ENCODE measurements around the gene TAGLN.
"Not testable (repeated sequence)": the region's sequence is repeated elsewhere in the genome, so short reads cannot be mapped to it uniquely, and the experiment has no call there.

The TAGLN gene

DNA sequence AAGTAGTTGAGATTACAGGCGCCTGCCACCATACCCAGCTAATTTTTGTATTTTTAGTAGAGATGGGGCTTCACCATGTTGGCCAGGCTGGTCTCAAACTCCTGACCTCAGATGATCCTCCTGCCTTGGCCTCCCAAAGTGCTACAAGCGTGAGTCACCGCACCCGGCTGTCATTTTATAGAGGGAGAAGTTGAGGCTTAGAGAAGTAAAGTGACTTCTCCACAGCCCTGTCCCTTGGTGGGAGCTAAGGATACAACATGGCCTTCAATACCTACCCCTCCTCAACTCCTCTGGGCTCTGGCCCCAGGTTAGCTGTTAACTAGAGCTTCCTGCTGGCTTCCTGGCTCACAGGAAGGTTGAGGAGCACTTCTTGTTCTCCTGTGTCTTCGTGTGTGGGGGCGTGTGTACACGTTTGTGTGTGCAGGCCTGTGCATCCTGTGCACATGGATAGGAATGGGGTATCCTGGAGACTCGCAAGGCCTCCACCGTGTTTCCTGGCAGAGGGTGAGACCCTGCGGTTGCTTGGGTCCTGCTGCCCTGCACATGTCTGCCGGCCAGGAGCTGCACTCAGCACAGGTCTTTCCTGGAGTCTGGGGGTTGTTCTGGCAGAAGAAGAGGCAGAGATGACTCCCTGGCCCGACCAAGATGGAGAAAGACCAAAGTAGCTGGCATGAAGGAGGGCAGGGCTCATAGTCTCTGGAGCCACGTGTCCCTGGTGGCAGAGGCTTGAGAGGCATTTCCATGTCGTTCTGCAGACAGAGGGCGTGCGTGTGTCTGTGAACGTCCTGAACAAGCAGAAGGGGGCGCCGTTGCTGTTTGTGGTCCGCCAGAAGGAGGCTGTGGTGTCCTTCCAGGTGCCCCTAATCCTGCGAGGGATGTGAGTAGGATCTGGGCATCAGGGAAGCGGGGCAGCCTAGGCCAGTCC lies 18.2 kb upstream of the TAGLN start:
- peak; percentile 60 for DNase-seq (ENCODE audit: low spot score)

GRCh38 chr11:117181586-117182550 lies 17.3 kb upstream of the TAGLN start:
- DNase-seq (ENCODE audit: low spot score), result no peak

- DNase-seq (ENCODE audit: low spot score), result no peak
Observed at GRCh38 chr11:117182551-117182935, 16.6 kb upstream of the TAGLN start.

DNA sequence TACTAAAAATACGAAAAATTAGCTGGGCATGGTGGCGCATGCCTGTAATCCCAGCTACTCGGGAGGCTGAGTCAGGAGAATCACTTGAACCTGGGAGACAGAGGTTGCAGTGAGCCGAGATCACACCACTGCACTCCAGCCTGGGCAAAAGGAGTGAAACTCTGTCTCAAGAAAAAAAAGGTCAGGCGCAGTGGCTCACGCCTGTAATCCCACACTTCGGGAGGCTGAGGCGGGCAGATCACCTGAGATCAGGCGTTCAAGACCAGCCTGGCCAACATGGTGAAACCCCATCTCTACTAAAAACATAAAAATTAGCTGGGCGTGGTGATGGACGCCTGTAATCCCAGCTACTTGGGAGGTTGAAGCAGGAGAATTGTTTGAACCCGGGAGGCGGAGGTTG lies 16.0 kb upstream of the TAGLN start:
- DNase-seq (ENCODE audit: low spot score), result not testable (repeated sequence)

- DNase-seq (ENCODE audit: low spot score), result no peak
Observed at GRCh38 chr11:117183724-117184349, 15.3 kb upstream of the TAGLN start.

GRCh38 chr11:117185736-117186430 lies 13.3 kb upstream of the TAGLN start:
- DNase-seq (ENCODE audit: low spot score), result no peak

DNA sequence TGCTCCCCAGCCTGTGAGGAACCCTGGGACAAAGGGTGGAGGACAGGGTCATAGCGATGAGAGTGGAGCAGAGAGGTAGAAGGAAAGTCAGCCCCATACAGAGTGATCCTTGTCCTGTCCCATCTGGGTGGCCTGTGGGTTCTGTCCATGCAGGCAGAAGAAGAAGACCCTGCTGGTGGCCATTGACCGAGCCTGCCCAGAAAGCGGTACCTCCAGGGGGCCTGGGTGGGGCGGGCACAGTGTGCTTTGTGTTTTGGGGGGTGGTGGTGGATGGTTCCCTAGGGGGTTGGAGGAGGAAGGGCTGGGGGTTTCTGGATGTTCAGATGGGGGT lies 12.8 kb upstream of the TAGLN start:
- DNase-seq (ENCODE audit: low spot score), result no peak

- DNase-seq (ENCODE audit: low spot score), result no peak
Observed at GRCh38 chr11:117187007-117187406, 12.2 kb upstream of the TAGLN start.

DNA sequence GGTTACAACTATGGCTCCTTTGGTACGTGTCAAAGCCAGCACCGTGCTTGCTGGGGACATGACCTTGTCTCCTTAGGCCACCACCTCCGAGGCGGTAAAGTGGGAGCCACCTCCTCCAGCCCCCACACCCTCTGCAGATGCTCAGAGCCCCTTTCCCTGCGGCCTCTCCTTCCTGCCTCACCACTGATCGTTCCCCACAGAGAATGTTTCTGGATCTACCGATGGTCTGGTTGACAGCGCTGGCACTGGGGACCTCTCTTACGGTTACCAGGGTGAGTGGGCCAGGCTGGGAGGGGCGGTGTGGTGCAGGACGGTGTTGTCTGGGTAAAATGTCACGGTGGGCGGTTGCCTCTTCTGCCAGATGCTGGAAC lies 11.8 kb upstream of the TAGLN start:
- DNase-seq (ENCODE audit: low spot score), result no peak

GRCh38 chr11:117187799-117188481 lies 11.2 kb upstream of the TAGLN start:
- no peak for DNase-seq (ENCODE audit: low spot score)

DNA sequence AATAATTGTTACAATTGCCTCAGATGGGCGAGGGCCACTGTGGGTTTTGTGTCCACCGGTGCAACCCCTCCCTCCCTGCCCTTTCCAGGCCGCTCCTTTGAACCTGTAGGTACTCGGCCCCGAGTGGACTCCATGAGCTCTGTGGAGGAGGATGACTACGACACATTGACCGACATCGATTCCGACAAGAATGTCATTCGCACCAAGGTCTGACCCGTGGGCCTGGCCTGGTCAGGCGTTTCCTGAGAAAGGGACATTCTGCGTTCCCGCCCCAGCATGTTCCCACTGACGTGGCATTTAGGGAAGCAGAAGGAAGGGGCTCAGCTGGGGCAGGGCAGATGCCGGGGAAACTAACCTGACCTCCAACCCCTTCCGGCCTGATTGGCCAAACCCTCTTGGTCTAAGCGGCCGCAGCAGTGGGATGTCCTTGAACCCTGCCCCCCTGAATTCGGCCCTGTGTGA lies 10.5 kb upstream of the TAGLN start:
- DNase-seq (ENCODE audit: low spot score), result no peak

DNA sequence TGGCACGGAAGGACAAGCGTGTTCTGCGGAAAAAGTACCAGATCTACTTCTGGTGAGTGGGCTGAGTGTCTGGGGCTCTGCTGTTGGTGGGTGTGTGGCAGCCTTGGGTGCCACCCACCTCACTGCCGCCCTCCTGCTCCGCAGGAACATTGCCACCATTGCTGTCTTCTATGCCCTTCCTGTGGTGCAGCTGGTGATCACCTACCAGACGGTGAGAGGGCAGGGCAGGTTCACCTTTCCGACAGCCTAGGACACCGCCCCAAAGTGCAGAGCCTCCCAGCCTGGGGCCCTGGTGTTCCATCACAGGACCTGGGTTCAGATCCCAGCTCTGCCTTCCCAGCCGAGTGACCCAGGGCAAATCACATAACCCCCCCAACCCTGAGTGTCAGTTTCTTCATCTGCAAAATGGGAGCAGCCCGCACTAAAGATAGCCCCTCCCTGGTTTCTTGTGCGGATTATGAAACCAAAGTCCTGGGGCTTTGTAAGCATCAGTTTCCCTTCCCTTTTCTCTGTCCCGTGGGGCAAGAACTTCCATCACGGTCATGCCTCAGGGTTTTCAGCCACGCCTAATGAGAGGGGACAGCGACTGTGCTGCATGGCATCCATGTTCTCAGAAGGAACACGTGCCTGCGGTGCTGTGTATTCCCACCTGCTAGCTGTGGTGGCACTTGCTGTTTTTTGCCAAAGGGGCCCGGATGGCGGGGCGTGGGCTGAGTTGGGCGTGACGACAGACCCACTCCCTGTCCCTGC lies 9.8 kb upstream of the TAGLN start:
- DNase-seq (ENCODE audit: low spot score), result no peak

DNA sequence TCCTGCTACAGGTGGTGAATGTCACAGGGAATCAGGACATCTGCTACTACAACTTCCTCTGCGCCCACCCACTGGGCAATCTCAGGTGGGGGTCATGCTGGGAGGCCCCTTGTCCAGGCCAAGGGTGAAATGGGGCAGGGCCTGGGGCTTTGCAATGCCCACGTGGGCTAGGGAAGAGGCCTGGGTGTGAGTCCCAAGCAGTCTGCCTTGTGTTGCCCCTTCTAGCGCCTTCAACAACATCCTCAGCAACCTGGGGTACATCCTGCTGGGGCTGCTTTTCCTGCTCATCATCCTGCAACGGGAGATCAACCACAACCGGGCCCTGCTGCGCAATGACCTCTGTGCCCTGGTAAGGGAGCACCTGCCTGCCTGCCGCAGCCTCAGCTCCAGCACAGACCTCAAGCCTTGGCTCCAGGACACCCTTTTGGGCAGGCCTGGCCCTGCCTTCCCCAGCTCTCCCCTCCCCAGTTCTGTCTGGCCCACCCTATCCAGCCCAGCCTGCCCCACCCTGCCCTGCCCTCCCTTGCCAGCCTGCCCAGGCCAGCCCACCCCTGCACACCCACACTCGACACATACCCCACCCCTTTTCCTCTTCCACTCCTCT lies 9.1 kb upstream of the TAGLN start:
- no peak for DNase-seq (ENCODE audit: low spot score)

DNA sequence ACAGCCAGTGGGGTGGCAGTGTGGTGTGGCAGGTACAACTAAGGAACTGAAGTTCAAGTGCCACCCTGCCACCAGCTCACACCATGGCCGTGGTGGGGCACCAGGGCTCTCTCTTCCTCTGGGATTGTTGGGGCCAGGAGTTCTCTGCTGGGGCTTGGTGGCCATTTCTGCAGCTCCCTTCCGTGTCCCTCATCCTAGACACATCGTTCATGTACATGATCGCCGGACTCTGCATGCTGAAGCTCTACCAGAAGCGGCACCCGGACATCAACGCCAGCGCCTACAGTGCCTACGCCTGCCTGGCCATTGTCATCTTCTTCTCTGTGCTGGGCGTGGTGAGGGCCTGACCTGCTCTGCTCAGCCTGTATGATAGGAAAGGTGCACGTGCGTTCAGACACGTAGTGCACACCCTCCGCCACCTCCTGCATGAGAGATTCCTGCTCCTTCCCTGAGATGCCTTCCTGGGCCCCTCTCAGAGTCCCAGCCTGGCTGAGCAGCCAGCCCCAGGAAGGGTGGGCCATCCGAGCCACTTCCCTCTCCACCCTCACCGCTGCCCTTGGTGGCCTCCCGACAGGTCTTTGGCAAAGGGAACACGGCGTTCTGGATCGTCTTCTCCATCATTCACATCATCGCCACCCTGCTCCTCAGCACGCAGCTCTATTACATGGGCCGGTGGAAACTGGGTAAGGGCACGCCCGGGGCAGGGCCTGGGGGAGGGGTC lies 7.3 kb upstream of the TAGLN start:
- DNase-seq (ENCODE audit: low spot score), result no peak

DNA sequence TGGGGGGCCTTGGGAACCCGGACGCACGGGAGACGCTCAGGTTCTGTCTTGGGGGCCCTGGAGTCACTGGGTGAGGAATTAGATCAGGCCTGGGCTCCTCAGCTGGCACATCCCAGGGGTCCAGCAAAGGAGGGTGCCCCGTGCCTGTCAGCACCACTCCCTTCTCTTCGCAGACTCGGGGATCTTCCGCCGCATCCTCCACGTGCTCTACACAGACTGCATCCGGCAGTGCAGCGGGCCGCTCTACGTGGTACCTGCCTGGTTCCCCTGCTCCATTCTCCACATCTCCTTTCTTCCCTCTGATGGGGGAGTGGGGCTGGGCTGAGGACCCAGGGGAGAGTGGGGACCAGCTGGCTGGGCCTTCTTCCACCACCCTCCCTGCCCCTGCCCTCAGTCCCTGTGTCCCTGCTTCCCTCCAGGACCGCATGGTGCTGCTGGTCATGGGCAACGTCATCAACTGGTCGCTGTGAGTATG lies 6.7 kb upstream of the TAGLN start:
- no peak for DNase-seq (ENCODE audit: low spot score)

- no peak for DNase-seq (ENCODE audit: low spot score)
Observed at GRCh38 chr11:117193130-117194020, 5.8 kb upstream of the TAGLN start.

DNA sequence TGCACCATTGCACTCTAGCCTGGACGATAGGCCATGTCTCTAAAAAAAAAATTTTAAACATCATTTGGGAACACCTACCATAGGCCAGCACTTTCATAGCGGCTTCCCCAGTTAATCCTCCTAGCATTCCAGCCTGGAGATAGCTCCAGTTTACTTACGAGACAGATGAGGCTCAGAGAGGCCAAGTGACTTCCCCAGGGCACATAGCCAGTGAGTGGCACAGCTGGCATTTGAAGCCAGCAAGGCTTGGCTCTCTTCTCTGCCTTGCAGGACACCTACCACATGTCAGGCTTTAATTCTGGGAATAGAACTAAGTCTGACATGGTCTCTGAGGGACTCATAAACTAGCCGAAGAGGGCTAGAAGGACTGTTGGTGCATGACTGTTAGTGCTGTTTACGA lies 4.9 kb upstream of the TAGLN start:
- DNase-seq (ENCODE audit: low spot score), result no peak

- no peak for DNase-seq (ENCODE audit: low spot score)
Observed at GRCh38 chr11:117195258-117195657, 3.9 kb upstream of the TAGLN start.
